Right renal pelvis (tissue), 4 donors: Measurements from ENCODE around the gene BLOC1S4. TPM values are rescaled to one million over a fixed set of nuclear protein-coding genes. Genes with fewer than 3 reads are reported as not detected.

ENCODE experiments used
- DNase-seq, 4 donors: peaks; one replicate each; pipeline ENCODE4 v3.0.0-alpha.2; 2013; ENCODE audit warnings: low read depth in 4 of 4, low spot score in 3 of 4, missing footprints in 1 of 4
- polyA plus RNA-seq, 4 donors: library from polyadenylated mRNA; unstranded; fragments of 120-200 nt; gene quantifications; one replicate each; pipeline ENCODE4 v1.2.1, GENCODE V29; 2013; ENCODE audit not compliant: insufficient read length in 4 of 4

Gene BLOC1S4
- polyA plus RNA-seq, 4 donors = 11.7 to 15.3 (median 12.8) TPM

DNA sequence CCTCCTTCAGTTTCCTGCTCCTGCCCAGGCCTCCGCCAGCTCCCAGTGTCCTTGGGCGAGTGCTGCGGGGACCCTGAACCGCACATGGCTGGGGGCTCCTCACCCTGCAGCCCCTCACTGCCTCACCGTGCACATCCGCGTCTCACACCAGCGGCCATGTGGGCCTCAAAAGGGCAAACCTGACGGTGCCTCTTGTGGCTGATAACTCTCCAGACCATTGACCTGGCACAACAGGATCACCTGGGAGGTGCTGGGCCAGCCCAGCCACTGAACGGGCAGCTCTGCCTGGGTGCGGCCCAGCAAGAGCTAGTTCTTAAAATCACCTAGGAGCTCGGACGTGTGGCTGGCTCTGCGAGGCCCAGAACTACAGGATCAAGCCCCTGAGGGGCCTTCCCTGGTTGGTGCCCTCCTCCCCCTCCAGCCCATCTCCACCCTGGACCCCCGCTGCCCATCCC, 26.4 kb upstream of the BLOC1S4 start:
- no peak for DNase-seq

DNA sequence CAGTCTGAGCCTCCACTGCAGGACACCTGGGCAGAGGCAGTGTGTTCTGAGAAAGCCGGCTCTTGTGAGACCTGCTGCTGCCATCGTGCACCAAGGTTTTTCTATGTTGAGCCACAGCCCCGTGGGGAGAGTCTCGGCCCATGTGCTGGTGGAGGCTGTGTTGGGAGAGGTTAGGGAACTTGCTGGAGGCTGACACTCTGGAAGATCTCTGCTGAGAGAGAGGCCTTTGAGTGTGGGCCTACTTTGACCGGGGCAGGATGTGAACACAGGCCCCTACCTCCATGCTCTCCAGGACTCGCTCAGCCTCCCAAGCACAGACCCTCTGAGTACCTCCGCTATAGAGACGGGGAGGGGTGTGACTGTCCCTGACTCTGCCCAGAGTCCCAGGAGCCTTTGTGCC, 23.6 kb upstream of the BLOC1S4 start:
- no peak for DNase-seq

DNA sequence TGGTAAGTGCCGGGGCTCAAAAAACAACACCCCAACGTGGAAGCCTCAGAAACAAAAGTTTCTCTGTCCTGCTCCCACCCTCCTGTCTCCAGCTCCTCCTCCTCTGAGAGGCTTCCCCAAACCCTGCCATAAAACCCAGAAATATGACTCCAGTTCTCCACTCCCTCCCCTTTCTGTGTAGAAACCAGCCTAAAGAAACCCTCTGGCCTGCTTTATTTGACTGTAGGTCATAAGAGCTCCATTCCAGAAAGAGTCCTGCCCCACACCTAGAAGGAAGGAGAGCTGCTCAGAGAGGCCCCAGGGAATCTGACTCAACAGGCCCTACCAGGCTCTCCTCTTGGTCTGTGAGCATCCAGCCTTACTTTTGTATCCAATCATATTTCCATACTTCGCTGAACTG, 23.2 kb upstream of the BLOC1S4 start:
- DNase-seq = no peak

DNA sequence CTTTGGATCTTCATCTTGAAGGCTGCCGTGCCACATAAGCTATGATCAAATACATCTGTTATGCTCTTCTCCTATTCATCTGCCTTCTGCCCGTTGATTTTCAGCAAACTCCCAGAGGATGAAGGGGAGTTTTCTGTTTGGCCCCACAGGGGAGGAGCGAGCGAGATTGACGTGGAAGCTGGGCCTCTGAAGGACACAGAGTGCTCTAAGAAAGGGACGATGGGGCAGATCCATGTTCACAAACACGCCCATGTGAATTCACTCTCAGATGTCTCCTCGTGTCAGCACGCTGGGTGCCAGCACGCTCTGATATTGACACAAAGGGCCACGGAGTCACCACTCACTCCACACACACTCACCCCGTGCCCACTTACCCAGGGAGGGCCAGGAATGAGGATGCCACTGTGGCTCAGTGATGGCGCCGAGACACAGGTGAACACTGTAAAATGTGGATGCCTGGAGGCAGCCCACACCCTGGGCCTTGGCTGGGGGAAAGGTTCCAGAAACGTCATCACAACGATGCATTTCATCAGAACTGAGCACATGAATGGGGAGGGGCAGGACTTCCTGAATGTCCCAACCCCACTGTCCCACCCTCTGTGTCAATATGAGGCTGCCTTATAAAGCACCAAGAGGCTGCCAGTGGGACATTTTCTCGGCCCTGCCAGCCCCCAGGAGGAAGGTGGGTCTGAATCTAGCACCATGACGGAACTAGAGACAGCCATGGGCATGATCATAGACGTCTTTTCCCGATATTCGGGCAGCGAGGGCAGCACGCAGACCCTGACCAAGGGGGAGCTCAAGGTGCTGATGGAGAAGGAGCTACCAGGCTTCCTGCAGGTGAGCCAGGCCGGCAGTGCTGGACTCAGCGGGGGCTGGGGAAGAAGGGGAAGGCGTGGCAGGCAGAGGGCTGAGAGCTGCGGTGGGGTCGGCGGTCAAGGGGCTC, 22.5 kb upstream of the BLOC1S4 start, which contains the start of gene S100P:
TSS of gene S100P (plus strand) at position 648 of the 946 bp plus-strand sequence. CDS start at position 703, 55 bp downstream.
- no peak for DNase-seq

DNA sequence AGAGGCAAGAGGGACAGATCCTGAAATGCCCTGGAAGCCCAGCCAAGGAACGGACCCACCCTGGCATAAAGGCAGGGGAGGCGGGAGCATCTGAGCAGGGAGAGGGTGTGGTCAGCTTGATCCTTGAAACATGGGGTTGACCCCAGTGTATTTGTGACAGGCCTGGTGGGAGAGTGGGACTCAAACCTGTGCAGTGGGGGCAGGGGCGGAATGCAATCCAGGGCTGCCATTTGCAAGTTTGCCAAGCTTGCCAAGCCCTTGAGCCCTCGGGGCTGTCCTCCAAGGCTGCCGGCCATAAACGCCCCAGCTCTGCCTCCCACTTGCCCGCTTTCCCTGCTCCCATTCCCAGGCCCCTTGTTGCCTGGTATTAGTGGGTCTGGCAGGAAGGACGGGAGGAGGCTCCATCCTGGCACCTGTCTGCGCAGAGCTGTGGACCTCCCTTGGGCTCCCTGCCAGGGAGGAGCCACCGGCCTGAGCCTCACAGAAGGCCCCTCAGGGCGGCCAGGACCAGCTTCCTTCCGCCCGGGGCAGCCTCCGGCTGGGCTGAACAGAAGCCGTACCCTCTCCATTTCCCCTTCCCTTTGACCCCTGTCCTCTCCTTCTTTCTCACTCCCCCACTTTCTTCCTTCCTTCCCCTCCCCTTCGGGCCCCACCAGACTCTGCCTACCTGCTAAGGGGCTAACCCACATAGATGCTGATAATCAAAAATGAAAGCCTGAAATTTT, 21.6 kb upstream of the BLOC1S4 start:
- no peak for DNase-seq

DNA sequence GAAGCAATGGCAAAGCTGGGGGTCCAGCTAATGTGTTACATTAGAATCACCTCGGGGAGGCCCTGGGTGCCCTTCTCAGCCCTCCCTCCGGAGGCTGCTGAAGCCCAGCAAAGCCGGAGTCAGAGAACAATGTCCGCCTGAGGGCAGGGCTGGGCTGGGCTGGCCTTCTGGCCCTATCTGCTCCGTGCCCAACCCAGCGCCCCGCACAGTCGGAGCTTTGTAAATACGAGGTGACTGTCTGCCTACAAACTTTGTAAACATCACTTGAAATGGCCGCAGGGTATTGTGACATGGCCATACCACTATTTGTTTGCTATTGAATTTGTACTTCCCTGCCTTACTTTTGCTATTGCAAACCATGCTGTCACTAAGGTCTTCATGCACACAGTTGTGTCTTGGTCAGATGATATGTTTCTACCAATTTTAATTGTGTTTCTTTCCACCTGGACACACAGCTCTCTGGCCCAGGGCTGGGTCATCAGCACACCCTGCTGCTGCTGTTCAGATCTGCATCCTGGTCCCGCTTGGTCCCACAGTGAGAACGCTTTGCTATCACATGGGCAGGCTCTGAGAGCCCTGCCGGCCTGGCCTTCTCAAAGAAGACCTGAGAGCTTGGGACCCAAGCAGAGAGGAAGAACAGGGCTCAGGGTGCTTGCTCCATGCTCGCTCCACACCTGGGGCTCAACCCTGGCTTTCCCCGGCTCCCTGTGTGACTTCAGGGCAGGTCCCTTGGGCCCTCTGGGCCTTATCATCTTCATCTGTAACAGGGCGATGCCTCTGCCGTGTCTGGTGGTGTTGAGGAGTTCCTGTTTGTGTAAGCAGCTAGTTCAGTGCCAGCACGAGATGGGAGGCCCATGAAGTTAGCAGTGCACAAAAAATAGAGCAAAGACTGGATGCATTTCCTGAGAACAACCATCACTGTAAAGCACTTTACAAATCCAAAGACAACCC, 20.0 kb upstream of the BLOC1S4 start:
- no peak for DNase-seq

DNA sequence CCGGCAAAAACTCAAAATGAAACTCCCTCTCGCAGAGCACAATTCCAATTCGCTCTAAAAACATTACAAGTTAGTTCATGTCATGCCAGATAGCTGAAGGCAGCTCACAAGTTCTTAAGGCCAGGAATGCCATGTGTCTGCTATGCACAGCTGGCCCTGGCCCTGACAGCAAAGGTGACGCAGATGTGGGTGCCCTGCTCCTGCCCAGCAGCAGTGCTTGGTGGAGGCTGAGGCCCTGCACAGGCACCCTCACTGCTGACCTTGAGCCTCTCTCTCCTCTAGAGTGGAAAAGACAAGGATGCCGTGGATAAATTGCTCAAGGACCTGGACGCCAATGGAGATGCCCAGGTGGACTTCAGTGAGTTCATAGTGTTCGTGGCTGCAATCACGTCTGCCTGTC, 19.4 kb upstream of the BLOC1S4 start:
- no peak for DNase-seq

DNA sequence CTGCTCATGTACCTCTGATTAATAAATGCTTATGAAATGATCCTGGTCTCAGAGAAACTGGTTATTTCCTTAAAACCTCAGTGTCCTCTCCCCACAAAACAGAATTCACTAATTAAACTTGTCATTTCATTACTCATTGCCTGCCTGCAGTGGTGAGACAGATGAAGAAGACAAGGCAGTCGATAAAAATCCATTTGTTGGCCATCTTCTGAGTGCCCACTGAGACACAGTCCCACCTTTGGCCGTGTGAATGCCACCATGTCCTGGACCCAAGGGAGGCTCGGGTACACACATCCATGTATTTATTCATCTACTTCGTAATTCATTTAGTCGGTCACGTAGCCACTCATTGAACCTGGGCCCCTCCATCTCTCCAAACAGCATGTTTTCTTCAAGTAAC, 18.8 kb upstream of the BLOC1S4 start:
- no peak for DNase-seq

DNA sequence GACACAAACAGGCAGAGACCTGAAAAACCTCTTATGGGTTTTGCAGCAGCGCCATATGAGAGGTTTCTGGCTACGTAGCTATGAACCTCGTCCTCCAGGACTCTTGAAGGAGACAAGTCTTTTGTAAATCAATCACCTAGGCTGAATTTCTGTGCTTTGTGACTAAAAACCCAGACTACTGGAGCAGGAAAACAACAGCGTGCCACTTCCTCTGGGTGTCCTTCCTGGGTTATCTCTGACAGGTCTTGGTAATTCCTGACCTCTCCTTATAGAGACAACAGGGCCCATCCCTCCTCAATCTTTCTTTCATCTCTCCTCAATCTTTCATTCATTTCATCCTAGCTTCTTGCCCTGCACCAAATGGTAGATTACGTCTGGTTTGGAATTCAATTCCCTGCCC, 16.6 kb upstream of the BLOC1S4 start:
- DNase-seq = no peak

DNA sequence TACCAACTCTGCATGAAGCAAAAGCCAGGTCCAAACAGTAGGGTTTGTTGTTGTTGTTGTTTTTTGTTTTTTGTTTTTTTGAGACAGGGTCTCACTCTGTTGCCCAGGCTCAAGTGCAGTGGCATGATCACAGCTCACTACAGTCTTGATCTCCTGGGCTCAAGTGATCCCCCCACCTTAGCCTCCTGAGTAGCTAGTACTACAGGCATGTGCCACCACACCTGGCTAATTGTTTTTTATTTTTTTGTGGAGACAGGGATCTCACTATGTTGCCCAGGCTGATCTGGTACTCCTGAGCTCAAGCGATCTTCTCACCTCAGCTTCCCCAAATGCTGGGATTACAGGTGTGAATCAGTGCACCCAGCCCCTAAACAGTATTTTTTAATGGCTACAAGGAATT, 16.1 kb upstream of the BLOC1S4 start:
- no peak for DNase-seq

DNA sequence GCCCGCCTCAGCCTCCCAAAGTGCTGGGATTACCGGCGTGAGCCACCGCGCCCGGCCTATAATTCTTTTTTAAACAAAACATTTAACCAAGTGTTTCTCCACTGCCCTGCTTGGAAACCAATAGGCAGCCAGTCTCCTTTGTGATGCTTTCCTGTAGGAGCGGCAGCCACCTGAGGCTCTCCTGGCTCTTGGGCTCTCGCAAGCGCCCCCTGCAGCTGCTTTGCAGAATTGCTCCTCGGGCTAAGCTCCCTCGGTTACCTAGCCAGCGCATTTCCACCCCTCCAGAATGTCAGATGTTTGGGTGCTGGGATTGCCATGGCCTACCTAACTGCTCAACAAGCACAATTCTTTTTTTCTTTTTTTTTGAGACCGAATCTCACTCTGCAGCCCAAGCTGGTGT, 14.6 kb upstream of the BLOC1S4 start:
- DNase-seq = no peak

DNA sequence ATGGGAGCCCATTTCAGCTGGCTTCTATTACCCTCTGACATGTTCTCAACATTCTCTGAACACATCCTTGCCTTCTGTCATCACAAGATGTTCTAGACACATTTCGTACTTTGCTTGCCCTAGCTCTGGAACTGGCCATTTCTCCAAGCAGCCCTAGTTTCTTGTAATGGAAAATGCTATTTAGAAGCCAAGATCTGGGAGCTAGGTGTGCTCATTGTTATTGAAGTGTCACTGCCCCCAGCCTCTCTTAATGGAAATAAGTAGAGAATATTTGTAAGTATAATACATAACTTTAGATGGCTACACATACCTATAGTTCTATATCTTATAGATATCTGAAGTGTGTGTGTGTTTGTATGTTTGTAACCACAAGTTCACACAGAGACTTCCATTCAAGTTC, 13.2 kb upstream of the BLOC1S4 start:
- no peak for DNase-seq

DNA sequence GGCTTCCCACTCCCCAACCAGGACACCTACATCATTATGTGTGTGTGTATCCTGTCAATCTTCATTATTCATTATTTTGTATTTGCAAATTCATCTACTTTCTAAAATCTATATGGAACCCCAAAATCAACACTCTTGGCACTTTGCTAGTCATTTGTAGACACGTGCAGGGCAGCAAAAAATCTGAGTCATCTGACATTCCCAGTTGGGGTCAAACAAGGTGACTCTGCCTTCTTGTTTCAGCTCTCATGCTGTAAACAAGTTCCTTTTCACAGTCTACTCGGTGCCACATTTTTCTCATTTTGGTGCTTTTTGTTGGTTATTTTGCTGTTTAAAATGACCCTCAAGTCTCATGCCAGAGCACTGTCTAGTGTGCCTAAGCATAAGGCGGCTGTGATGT, 12.2 kb upstream of the BLOC1S4 start:
- no peak for DNase-seq

DNA sequence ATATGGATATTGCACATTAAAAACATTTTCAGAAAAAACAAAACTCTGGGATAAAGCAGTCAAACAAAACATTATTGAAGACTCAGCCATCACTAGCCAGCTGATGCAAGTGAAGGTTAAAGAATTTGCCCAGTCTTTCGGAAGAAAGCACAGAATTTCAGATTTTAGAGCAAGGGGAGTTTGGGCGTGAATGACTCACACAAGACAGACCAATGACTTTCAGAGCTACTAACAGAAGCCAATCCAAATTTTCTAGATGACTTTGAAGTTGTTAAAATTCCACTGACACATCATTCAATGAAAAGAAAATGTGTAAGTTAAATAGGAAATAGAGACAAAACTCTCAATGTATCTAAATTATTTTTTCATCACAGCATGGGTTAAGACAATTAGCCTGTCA, 10.3 kb upstream of the BLOC1S4 start:
- DNase-seq = no peak

DNA sequence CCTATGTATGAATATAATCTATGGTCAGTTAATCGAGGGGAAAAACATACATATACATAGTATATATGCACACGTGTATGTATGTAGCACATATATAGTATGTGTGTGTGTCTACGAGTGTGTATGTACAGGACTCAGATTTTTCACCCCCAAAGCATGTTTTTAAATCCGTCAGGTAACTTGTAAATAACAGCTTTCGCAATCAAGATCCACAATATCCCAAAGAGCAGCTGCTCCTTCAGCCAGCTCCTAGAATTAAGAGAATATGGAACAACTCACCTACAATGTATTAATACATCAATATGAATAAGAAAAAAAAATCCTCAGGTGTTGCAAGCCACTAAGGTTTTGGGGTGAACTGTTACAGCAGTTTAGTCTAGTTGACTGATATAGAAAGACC, 9.8 kb upstream of the BLOC1S4 start:
- no peak for DNase-seq

DNA sequence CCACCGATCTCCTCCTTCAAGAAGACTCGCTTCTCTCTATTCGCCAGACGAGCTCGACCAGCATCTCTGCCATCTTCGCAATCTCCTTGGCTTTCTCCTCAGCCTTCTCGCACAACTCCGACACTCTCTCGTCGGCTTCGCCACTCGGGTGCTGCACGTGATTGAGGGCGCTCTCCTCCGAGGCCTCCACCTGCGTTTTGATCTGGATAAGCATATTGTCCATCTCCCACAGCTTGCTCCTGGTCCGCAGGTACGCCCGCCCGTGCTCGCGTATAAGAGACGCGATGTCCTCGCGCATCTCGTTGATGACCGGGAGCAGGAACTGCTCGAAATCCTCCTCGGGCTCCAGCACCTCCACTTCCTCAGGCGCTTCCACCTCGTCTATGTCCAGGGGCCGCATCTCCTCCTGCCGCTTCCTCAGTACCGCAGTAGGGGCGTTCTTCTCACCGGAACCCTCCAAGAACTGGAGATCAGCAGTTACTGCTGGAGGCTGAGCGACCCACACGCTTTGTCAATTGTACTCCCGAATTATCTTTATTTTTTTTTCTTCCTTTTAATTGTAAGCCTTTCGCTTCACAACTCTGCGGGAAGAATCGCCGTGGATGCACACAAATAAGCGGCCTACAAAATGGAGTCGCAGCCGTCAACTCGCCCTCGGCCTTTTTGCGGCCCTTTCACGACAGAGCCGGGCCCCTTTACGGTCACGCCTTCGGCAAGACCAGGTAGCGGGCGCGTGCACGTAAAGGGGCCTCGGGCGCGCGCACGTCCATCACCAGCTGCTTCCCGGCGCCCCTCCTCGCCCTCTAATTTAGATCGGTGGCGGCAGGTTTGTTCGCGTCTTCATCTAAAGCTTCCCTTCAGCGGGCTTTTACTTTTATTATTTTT, 6.5 kb upstream of the BLOC1S4 start, which contains the start of gene MRFAP1L1:
TSS of gene MRFAP1L1 (minus strand) at position 636 of the 885 bp plus-strand sequence. CDS start at position 400, 236 bp downstream.
- DNase-seq = peak; percentile 91 to 96 (median 95)

DNA sequence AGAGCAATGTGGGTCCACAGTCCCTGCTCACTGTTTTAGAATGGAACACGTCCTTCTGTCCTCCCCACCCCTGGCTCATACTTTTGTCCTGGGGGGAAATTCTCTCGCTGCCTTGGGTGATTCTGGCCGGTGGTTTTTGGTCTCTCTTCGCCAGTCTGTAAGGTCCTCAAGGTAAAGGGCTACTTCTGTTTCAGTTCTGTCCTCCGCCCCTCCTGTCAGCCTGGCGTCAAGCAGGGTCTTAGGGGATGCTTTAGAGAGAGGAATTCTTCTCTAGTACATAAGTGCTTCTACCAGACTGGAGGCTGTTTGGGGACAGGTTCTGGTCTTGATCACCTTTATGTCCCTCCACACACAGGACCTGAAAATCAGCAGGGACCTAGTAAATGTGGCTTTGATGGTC, 5.7 kb upstream of the BLOC1S4 start:
- DNase-seq = no peak

DNA sequence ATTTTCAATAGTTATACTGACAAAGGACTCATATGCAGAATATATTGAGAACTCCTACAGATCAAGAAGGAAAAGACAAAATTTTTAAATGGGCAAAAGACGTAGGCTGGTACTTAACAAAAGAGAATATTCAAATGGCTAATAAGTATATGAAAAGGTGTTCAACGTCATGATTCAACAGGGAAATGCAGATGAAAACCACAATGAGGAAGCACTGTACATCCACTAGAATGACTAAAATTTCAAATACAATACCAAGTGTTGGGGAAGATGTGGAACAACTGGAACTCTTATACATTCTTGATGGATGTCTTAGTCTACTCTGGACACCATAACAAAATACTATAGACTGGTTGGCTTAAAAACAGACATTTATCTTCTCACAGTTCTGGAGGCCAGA, 5.0 kb upstream of the BLOC1S4 start:
- no peak for DNase-seq

DNA sequence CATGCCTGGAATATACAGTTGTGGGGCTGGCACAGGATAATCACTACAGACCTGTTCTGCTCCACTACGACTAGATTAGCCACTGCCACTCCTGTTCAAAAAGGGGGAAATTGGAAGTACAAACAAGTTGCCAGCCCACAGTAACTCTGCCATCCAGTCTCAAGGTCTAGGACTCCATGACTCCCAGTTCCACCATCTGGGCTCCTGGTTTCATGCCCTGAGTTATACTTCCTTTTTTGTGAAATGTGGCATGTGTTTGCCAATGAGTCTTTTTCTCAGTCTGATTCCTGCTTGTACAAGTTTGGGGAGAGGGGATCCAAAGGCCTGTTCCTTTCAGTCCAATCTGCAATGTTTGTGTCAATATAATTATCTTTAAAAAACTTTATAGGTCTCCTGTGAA, 1.0 kb upstream of the BLOC1S4 start:
- DNase-seq = no peak

DNA sequence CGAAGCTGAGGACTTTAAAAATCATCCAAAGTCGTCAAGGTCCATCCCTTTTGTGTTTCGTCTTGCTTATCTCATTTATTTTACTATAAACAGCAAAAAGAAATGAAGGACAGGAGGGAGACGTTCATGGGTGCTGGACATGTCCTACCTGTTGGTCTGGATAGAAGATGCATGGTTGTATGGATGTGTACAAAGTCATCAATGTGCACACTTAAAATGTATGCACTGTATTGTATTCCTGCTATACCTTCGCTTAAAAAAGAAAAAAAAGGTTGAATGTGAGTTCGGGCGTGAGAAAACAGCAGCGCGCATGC, 313 bp upstream of the BLOC1S4 start:
- DNase-seq = no peak
